H9 (cell line): ENCODE results near the gene RHBDD1. TPM values are rescaled to one million over a fixed set of nuclear protein-coding genes. Genes with fewer than 3 reads are reported as not detected.

Experiments used
- DNase-seq: peaks from one replicate; pipeline ENCODE4 v3.0.0-alpha.2; 2017
- H2AFZ ChIP-seq: one replicate; pipeline ENCODE4 v1.6.1; 2013; ENCODE audit warnings: mild to moderate bottlenecking, low read length, control low read depth, moderate library complexity
- H2AK5ac ChIP-seq: 2 replicates; pipeline ENCODE4 v1.6.1; 2013; ENCODE audit warnings: low read length, control low read depth, mixed read lengths; ENCODE audit not compliant: insufficient read length
- H2BK120ac ChIP-seq: one replicate; pipeline ENCODE4 v1.6.1; 2013; ENCODE audit warnings: low read depth, mild to moderate bottlenecking, low read length, control low read depth, inconsistent platforms; ENCODE audit not compliant: poor library complexity, severe bottlenecking
- H2BK12ac ChIP-seq: 2 replicates; pipeline ENCODE4 v1.6.1; 2013; ENCODE audit warnings: low read length, control low read depth, mixed read lengths, low read depth; ENCODE audit not compliant: insufficient read length
- H2BK15ac ChIP-seq: 2 replicates; pipeline ENCODE4 v1.6.1; 2013; ENCODE audit warnings: low read depth, low read length, control low read depth
- H2BK20ac ChIP-seq: one replicate; pipeline ENCODE4 v1.6.1; 2013; ENCODE audit warnings: low read depth, mild to moderate bottlenecking, low read length, control low read depth, inconsistent platforms; ENCODE audit not compliant: poor library complexity, severe bottlenecking
- H2BK5ac ChIP-seq: 2 replicates; pipeline ENCODE4 v1.6.1; 2013; ENCODE audit warnings: low read length, control low read depth, mixed read lengths; ENCODE audit not compliant: insufficient read length
- H3K14ac ChIP-seq: 2 replicates; pipeline ENCODE4 v1.6.1; 2013; ENCODE audit warnings: low read length, control low read depth; ENCODE audit not compliant: insufficient read depth
- H3K18ac ChIP-seq: 2 replicates; pipeline ENCODE4 v1.6.1; 2013; ENCODE audit warnings: low read depth, mild to moderate bottlenecking, mixed read lengths, low read length, control low read depth; ENCODE audit not compliant: insufficient read length
- H3K23ac ChIP-seq: 2 replicates; pipeline ENCODE4 v1.6.1; 2013; ENCODE audit warnings: low read length, control low read depth, mixed read lengths, low read depth; ENCODE audit not compliant: insufficient read length
- H3K23me2 ChIP-seq: 2 replicates; pipeline ENCODE4 v1.6.1; 2013; ENCODE audit warnings: low read depth, mild to moderate bottlenecking, mixed read lengths, low read length, control low read depth; ENCODE audit not compliant: insufficient read length, poor library complexity, severe bottlenecking
- H3K27ac ChIP-seq: 2 replicates; pipeline ENCODE4 v1.5.1; 2013; ENCODE audit warnings: low read length, control low read depth, mixed read lengths, low read depth; ENCODE audit not compliant: insufficient read length
- H3K27me3 ChIP-seq: 2 replicates; pipeline ENCODE4 v1.6.1; 2013; ENCODE audit warnings: low read length, control low read depth, inconsistent platforms; ENCODE audit not compliant: insufficient read depth
- H3K4ac ChIP-seq: 2 replicates; pipeline ENCODE4 v1.6.1; 2013; ENCODE audit warnings: low read depth, mild to moderate bottlenecking, control low read depth, inconsistent platforms, low read length, moderate library complexity
- H3K4me1 ChIP-seq: 2 replicates; pipeline ENCODE4 v1.6.1; 2013; ENCODE audit warnings: low read length, control low read depth, inconsistent platforms; ENCODE audit not compliant: insufficient read depth
- H3K4me2 ChIP-seq: 2 replicates; pipeline ENCODE4 v1.6.1; 2013; ENCODE audit warnings: low read length, control low read depth, mixed read lengths; ENCODE audit not compliant: insufficient read length, insufficient read depth
- H3K56ac ChIP-seq: 2 replicates; pipeline ENCODE4 v1.6.1; 2013; ENCODE audit warnings: low read depth, mild to moderate bottlenecking, mixed read lengths, low read length, control low read depth; ENCODE audit not compliant: insufficient read length
- H3K79me1 ChIP-seq: 2 replicates; pipeline ENCODE4 v1.6.1; 2013; ENCODE audit warnings: low read depth, mild to moderate bottlenecking, moderate library complexity, low read length, control low read depth, inconsistent platforms; ENCODE audit not compliant: insufficient read depth, poor library complexity, severe bottlenecking
- H3K79me2 ChIP-seq: 2 replicates; pipeline ENCODE4 v1.6.1; 2013; ENCODE audit warnings: low read length, control low read depth, inconsistent platforms; ENCODE audit not compliant: insufficient read depth
- H3K9ac ChIP-seq: 2 replicates; pipeline ENCODE4 v1.6.1; 2013; ENCODE audit warnings: low read length, control low read depth, mixed read lengths; ENCODE audit not compliant: insufficient read length; ENCODE audit errors: extremely low read depth
- H3K9me3 ChIP-seq: one replicate; pipeline ENCODE4 v1.6.1; 2013; ENCODE audit warnings: low read depth, low read length, inconsistent platforms; ENCODE audit not compliant: control insufficient read depth
- H3T11ph ChIP-seq: one replicate; pipeline ENCODE4 v1.6.1; 2013; ENCODE audit warnings: mild to moderate bottlenecking, low read length, control low read depth, inconsistent platforms
- H4K20me1 ChIP-seq: one replicate; pipeline ENCODE4 v1.6.1; 2013; ENCODE audit not compliant: control insufficient read depth, insufficient read length, insufficient read depth
- H4K5ac ChIP-seq: 2 replicates; pipeline ENCODE4 v1.6.1; 2013; ENCODE audit warnings: low read depth, mild to moderate bottlenecking, mixed read lengths, low read length, control low read depth; ENCODE audit not compliant: insufficient read length
- H4K8ac ChIP-seq: replicated peaks from 2 replicates; pipeline ENCODE4 v1.6.1; 2013; ENCODE audit warnings: low read length, control low read depth, mixed read lengths, low read depth; ENCODE audit not compliant: insufficient read length
- H4K91ac ChIP-seq: 2 replicates; pipeline ENCODE4 v1.6.1; 2013; ENCODE audit warnings: low read depth, mild to moderate bottlenecking, moderate library complexity, mixed read lengths, low read length, control low read depth; ENCODE audit not compliant: insufficient read length
- H3K27ac Mint-ChIP-seq, 3 experiments: 2 replicates in 2 of 3; 3 replicates in 1 of 3; pipeline ENCODE4 v1.8.0; 2020 to 2021; ENCODE audit warnings: mixed read lengths in 3 of 3, mild to moderate bottlenecking in 1 of 3, moderate library complexity in 1 of 3
- H3K27me3 Mint-ChIP-seq: 2 replicates; pipeline ENCODE4 v1.8.0; 2021; ENCODE audit warnings: low read depth, mild to moderate bottlenecking, moderate library complexity, mixed read lengths
- H3K36me3 Mint-ChIP-seq, 3 experiments: 2 replicates in 2 of 3; 3 replicates in 1 of 3; pipeline ENCODE4 v1.8.0; 2020 to 2021; ENCODE audit warnings: low read depth in 3 of 3, mixed read lengths in 3 of 3; ENCODE audit not compliant: insufficient read depth in 1 of 3
- H3K4me1 Mint-ChIP-seq, 2 experiments: 2 replicates each; pipeline ENCODE4 v1.8.0; 2020; ENCODE audit warnings: mixed read lengths in 2 of 2
- H3K4me3 Mint-ChIP-seq, 2 experiments: 2 replicates in 1 of 2; 3 replicates in 1 of 2; pipeline ENCODE4 v1.8.0; 2020 to 2021; ENCODE audit warnings: mild to moderate bottlenecking in 2 of 2, mixed read lengths in 2 of 2, moderate library complexity in 1 of 2
- H3K9me3 Mint-ChIP-seq, 2 experiments: 2 replicates in 1 of 2; 3 replicates in 1 of 2; pipeline ENCODE4 v1.8.0; 2020; ENCODE audit warnings: mild to moderate bottlenecking in 2 of 2, mixed read lengths in 2 of 2, moderate library complexity in 1 of 2
- WGBS: extraction: QIAGEN DNeasy Blood & Tissue Kit; methylation state at CpG from one replicate; pipeline ENCODE4 v1.1.7; 2013; ENCODE audit warnings: missing lambda C conversion rate, low lambda C conversion rate, mixed read lengths; ENCODE audit not compliant: insufficient read length; ENCODE audit errors: extremely low coverage; 5-methylcytosine and 5-hydroxymethylcytosine counted together
- total RNA-seq: library from RNA; stranded (reverse); gene quantifications from 2 replicates; pipeline ENCODE4 v1.2.1, GENCODE V29; 2021
- TF ChIP-seq, protein P1 (sequence below): fragments of 200-600 bp; sonication (generic); conservative IDR thresholded peaks from 3 replicates; pipeline ENCODE4 v1.8.0; 2021; ENCODE audit warnings: antibody characterized with exemption, mild to moderate bottlenecking

Gene RHBDD1
- total RNA-seq, 1 experiment from 2014 or later, result 24.9 TPM

DNA sequence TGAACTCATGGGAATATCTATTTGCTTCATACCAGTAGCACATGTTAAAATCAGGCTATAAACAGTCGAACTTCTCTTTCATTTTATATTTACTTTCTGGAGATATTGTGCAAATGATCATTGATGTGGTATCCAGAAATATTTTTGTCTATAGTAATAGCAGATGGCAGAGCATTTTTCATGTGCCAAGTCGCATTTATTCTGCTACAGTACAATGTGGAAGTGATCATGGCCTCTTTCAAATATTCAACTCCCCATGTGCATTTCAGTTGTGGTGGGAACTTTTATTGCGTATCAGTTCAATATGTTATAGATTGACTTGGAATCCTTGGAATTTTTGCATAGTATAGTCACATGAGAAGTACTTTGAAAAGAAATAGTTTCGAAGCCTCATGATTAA is 57.4 kb downstream of the RHBDD1 start:
- Histone ChIP-seq H3K79me1 (no peaks in the 10 kb centered on the region), H3K23me2 (no peaks in the 10 kb centered on the region), H2BK5ac (no peak overlapping the region), H3K56ac (no peak overlapping the region), H3K23ac (no peak overlapping the region), H3K79me2 (no peaks in the 10 kb centered on the region), H3K27me3 (no peaks in the 10 kb centered on the region), H3K4me1 (no peaks in the 10 kb centered on the region), H3K18ac (no peak overlapping the region), H3K4me2 (no peak overlapping the region), H2BK20ac (no peak overlapping the region), H3K4ac (no peak overlapping the region), H3K14ac (no peak overlapping the region), H4K20me1 (no peaks in the 10 kb centered on the region), H2AFZ (no peak overlapping the region), H4K91ac (no peak overlapping the region), H2BK12ac (no peak overlapping the region), H3K9me3 (no peaks in the 10 kb centered on the region), H2BK15ac (no peak overlapping the region), H2BK120ac (no peak overlapping the region), H2AK5ac (no peak overlapping the region), H3K27ac (no peak overlapping the region), H4K8ac (no peak overlapping the region), H3T11ph (no peak overlapping the region), H4K5ac (no peak overlapping the region), H3K9ac (no peak overlapping the region)
- Mint-ChIP-seq H3K27me3 (no peaks in the 10 kb centered on the region; the same call in 1 of the 2 replicates), H3K9me3 (no peaks in the 10 kb centered on the region), H3K4me1 (no peaks in the 10 kb centered on the region), H3K36me3 (peaks cover 5 to 10% (median 6%) of the 10 kb centered on the region in 3 experiments; a peak in 4 of 7 replicates), H3K4me3 (no peak overlapping the region), H3K27ac (no peak overlapping the region)
- no peak for DNase-seq
- whole genome bisulfite sequencing, result no CpG with 5 or more reads among the region's 4 CpGs
- TF ChIP-seq, protein P1, sequence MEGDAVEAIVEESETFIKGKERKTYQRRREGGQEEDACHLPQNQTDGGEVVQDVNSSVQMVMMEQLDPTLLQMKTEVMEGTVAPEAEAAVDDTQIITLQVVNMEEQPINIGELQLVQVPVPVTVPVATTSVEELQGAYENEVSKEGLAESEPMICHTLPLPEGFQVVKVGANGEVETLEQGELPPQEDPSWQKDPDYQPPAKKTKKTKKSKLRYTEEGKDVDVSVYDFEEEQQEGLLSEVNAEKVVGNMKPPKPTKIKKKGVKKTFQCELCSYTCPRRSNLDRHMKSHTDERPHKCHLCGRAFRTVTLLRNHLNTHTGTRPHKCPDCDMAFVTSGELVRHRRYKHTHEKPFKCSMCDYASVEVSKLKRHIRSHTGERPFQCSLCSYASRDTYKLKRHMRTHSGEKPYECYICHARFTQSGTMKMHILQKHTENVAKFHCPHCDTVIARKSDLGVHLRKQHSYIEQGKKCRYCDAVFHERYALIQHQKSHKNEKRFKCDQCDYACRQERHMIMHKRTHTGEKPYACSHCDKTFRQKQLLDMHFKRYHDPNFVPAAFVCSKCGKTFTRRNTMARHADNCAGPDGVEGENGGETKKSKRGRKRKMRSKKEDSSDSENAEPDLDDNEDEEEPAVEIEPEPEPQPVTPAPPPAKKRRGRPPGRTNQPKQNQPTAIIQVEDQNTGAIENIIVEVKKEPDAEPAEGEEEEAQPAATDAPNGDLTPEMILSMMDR, result no peak
